Stimulated activated CD8-positive, alpha-beta memory T cell treated with anti-CD3 and anti-CD28 coated beads, Interleukin-15, amount 100 ng/mL, for 48 hours (primary cell): ENCODE results near the gene SON.
"Not testable (repeated sequence)": the region's sequence is repeated elsewhere in the genome, so short reads cannot be mapped to it uniquely, and the experiment has no call there.

ENCODE experiments used
- DNase-seq, 2 donors: peaks; one replicate each; pipeline ENCODE4 v3.0.0-alpha.2; 2020; ENCODE audit warnings: low read depth in 2 of 2

Gene SON, protein sequence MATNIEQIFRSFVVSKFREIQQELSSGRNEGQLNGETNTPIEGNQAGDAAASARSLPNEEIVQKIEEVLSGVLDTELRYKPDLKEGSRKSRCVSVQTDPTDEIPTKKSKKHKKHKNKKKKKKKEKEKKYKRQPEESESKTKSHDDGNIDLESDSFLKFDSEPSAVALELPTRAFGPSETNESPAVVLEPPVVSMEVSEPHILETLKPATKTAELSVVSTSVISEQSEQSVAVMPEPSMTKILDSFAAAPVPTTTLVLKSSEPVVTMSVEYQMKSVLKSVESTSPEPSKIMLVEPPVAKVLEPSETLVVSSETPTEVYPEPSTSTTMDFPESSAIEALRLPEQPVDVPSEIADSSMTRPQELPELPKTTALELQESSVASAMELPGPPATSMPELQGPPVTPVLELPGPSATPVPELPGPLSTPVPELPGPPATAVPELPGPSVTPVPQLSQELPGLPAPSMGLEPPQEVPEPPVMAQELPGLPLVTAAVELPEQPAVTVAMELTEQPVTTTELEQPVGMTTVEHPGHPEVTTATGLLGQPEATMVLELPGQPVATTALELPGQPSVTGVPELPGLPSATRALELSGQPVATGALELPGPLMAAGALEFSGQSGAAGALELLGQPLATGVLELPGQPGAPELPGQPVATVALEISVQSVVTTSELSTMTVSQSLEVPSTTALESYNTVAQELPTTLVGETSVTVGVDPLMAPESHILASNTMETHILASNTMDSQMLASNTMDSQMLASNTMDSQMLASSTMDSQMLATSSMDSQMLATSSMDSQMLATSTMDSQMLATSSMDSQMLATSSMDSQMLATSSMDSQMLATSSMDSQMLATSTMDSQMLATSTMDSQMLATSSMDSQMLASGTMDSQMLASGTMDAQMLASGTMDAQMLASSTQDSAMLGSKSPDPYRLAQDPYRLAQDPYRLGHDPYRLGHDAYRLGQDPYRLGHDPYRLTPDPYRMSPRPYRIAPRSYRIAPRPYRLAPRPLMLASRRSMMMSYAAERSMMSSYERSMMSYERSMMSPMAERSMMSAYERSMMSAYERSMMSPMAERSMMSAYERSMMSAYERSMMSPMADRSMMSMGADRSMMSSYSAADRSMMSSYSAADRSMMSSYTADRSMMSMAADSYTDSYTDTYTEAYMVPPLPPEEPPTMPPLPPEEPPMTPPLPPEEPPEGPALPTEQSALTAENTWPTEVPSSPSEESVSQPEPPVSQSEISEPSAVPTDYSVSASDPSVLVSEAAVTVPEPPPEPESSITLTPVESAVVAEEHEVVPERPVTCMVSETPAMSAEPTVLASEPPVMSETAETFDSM (N-terminal part only)

DNA sequence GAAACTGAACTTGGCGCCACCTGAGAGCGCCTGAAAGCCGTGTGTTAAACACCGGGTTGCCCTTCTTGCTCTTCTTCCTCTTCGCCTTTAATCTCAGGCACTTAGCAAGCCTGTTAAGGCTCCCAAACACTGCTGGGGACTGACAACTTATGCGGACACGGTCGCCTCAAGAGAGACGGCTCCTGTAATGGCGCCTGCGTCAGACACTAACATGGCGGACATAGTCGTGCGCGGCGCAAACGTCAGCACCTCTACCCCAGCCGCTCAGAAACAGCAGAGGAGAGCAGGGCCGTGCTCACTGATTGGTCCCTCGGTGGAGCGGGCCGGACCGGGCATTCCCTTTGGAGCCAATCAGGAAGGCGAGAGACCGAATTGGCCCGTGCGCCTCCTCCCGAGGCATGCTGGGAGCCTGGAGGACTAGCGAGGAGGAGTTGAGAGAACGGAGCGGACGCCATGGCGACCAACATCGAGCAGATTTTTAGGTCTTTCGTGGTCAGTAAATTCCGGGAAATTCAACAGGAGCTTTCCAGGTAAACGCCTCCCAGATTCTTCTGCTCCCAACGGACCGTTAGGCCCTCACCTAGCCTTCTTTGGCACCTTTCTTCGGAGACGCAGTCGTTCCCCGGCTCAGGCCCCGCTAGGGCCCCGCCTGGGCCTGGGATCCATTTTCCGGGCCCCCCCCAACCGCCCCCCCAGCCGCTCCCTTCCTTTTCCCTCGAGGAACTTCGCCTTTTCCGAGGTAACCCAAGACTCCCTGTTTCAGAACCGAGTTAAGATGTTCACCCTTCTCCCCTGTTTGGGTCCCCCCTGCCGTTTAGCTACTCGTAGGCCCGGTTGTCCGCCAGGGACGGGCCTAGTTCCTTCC lies at the start of gene SON:
TSS of gene SON (plus strand) at position 399 of the 865 bp plus-strand sequence. CDS start at position 454, 55 bp downstream.
- DNase-seq, result peak; percentile 96 to 97

DNA sequence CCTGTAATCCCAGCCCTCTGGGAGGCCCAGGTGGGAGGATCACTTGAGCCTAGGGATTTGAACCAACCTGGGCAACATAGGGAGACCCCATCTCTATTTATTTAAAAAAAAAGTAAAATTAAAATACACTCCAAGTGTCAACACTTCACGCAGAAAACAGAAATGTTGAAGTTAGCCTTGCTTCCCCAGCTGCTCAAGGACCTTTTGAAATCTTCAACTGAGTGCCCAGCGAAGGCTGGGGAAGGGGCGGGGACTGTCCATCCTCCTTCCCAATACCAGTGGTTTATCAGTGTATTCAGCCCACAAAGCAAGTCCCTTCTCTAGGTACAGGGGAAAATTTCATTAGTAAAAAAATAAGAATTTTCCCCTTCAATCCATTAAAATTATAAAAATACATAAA lies 49.1 kb upstream of the SON start:
- DNase-seq, result no peak

DNA sequence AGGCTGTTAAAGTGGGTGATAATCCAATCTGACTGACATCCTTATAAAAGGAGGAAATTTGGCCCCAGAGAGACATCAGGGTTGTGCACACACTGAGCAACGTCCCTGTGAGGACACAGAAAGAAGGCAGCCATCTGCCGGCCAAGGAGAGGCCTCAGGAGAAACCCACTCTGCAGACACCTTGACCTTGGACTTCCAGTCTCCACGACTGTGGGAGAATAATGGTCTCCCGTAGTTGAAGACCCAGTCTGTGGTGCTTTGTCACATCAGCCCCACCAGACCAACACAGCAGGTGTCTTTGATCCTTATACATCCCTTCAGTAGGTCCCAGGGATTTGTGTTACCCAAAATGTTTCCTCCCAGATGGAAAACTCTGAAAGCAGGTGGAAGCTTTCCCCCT lies 47.1 kb upstream of the SON start:
- DNase-seq, result no peak

DNA sequence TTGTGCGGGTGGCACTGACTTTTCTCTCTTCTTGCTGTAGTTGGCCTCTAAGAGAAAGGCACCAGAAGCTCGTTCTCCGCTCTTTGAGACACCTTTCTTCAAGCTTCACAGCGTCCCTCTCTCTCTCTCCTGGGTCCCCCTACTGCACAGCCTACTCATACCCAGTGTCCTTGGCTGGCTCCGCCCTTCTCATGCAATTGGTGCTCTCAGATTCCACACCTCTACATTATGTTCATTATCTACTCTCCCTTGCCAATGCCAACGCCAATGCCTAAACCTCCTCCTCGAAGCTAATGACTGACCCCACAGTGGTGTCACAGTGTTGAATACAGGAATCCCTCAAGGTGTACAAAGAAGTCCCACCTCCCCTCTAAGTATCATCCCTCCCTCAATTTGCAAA lies 46.5 kb upstream of the SON start:
- DNase-seq, result no peak

DNA sequence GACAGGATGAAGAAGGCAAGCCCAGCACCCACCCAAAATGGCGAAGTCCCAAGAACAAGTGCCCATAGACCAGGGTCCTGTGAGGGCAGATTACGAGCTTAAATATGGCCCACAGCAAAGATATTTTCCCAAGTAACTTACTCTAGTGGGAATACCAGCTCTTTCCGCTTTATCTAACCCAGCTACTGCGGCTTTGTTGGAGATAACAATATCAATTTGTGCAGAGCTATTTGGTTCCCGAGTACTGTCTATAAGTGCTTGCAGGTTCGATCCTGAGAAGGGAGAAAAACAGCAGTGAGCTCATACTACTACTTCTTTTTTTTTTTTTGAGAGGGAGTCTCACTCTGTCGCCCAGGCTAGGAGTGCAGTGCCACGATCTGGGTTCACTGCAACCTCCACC lies 37.0 kb upstream of the SON start:
- no peak for DNase-seq

DNA sequence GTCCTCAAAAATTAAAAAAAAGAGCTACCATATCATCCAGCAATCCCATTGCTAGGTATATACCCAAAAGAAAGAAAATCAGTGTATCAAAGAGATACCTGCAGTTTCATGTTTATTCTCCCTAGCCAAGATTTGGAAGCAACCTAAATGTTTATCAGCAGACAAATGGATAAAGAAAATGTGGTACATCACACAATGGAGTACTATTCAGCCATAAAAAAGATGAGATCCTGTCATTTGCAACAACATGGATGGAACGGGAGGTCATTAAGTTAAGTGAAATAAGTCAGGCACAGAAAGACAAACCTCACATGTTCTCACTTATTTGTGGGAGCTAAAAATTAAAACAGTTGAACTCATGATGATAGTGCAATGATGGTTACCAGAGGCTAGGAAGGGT lies 35.8 kb upstream of the SON start:
- DNase-seq, result not testable (repeated sequence)

DNA sequence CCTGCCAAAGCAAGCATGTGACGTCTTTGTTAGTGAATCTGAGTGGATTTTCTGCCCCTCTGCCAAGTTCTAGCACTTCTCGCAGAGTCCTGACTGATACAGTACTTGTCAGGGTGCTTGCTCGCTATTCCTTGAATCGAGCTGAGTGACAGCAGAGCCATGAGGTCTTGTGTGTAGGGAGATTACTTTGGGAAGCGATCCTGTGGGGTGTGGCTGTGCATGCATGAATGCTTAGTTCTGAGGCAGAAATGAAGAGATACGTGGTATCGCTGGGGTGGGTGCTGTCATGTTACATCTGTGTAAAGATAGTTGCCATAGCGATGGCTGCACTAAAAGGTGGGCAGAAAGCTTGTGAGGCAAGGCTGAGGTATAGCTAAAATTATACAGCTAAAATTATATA lies 32.0 kb upstream of the SON start:
- no peak for DNase-seq

DNA sequence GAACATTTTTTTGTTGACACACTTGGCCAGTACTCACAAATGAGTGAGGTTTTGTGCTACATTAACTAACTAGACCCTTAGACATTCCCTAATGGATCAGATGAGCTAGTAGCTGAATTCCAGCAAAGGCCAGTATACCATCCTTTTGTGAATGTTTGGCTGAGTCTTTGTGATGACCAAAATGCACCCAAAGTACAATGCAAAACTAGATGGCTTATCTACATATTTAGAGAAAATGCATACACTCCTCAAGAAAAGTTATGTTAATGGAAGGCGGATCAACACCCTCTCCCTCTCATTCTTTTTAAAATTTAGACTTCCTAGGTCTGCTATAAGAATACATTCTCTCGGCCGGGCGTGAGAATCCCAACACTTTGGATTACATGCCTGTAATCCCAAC lies 31.2 kb upstream of the SON start:
- no peak for DNase-seq

DNA sequence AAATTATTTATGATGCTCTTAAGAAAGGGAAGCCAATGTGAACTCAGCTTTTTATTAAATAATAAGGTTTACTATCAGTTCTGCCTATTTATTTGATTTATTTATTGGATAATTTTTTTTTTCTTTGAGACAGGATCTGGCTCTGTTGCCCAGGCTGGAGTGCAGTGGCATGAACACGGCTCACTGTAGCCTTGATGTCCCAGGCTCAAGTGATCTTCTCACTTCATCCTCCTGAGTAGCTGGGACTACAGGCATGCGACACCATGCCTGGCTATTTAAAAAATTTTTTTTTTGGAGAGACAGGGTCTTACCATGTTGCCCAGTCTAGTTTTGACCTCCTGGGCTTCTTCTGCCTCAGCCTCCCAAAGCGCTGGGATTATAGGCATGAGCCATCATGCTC lies 30.4 kb upstream of the SON start:
- DNase-seq, result no peak

DNA sequence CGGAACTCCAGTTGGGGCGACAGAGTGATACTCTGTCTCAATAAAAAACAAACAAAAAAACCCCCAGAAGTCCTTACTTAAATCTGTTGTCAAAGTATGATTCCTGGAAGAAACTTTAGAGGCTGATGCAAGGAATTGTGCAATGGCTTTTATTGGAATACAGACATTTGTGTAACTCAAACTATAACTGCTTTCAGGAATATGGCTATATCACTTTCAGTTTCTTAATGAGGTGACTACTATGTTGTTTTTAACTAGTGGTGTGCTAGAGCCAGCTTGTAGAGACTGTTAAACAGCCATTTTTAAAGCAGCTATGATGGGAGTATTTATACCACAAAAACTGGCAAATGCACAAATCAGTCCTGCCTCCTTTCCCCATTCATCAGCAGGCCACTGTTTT lies 28.6 kb upstream of the SON start:
- DNase-seq, result no peak

DNA sequence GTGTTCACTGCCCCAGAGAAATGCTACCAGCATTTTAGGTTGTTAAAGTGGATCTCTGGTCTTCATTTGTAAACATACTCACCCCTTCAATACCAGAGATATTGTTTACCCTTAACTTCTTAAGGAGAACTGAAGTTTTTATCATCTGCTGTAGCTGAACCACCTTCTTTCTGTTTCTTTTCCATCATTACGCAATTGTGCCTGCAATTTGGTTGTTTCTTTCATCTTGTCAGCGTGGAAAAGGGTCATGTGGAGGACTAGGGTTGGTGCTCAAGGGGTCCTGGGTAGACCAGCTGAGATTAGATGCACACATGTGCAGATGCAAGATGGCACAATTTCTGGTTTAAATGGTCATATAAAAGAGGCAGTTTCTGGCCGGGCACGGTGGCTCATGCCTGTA lies 23.9 kb upstream of the SON start:
- no peak for DNase-seq

DNA sequence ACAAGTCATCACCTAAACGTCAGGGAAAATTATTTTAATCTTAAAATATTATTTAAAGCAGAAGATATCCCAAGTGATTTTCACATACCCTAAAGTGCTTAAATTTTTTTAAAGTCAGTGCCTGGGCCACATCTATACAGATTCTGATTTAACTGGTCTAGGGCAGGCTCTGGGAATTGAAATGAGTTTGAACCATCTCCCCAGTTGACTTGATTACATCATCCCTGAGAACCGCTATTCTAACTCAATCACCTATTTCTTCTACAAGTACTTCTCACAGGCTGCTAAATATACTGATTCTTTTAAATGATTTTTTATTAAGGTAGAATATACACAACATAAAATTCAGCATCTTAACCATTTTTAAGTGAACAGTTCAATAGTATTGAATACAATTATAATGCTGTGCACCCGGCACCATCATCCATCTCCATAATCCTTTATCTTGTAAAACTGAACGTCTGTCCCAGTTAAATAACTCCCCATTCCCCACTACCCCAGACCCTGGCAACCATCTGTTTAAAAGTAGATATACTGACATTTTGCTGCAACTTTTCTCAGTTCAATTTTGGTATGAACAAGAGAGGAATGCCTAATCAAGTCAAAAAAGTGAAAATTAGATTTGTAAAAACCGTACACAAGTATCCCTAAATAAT lies 20.4 kb upstream of the SON start:
- DNase-seq, result no peak

DNA sequence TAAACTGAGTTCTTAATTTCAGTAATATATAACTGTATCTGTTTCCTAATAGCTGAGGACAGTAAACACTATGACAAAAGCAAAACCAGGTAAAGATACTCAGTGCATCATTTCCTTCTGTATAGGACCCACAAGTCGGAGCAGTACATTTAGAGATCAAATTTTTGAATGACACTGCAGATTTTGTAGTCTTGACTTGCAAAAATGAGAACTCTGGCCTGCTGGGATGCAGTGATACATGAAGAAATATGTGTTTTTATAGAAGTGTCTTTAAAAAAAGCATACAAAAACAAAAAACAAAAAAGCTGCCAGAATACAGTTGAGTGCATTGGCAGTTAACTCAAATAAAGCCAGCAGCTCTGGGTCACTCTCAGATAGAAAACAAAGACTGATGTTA lies 19.9 kb upstream of the SON start:
- DNase-seq, result no peak

DNA sequence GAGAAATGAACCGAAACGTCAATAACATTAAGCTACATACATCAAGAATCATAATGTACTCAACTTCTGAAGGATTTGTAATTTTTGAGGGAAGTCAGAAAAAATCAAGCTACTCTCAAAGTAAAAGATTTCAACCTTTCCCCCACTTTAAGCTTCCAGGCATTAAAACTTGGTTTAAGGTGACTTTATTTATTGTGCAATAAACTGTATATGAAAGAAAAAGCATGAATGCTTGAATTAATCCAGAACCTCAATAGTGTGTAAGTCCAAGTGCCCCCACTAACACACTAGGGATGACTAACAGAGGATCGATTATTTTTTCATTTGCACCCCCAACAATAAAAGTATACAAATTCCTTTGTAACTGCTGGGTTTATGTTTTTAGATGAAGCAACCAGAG lies 11.8 kb upstream of the SON start:
- DNase-seq, result no peak

DNA sequence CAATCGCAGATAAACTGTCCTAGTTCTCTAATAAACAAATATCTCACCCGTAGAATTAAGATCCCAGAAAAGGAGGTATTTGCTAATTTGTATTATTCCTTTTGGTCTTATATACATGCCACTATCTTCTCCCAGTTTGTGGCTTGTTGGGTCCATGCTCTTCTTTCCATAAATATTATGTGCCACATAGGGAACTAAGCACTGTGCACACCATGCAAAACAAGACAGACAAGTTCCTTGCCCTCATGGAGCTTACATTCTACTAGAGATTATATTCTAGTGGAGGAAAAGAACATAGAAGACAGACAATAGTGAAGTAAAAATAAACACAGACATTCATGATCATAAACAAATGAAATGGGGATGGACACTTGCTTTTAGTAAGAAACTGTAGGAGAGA lies 5.6 kb upstream of the SON start:
- no peak for DNase-seq

DNA sequence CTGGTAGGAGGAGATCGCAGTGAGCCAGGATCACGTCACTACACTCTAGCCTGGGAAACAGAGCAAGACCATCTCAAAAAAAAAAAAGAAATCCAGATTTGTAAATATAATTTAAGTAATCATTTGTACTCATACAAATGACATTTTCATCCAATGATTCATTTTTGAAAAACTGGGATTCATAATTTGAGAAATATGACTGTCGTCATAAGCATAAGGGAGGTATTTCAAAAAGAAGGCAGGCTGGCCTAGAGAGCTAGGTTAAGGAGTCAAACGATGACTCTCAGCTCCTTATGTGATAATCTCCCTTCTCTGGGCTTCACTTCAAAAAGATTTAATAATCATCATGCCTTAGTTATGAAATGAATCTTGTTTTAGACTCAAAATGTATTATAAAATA lies 3.2 kb upstream of the SON start:
- no peak for DNase-seq

DNA sequence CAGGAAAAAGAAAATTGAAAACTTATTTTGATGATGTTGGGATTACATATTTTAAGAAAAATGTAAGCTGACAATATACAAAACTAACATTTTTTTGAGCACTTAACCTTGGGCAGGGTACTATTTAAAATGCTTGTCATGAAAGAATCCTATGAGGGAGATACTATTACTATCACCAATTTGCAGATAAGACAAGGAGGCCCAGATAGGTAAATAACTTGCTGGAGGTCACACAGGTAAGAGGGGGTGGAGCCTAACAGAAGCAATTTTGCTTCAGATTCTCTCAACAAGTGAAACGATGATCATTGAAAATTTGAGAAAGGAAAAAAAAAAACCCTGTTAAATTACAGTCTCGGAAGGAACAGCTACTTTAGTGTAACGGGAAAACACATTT lies 2.1 kb upstream of the SON start:
- no peak for DNase-seq

DNA sequence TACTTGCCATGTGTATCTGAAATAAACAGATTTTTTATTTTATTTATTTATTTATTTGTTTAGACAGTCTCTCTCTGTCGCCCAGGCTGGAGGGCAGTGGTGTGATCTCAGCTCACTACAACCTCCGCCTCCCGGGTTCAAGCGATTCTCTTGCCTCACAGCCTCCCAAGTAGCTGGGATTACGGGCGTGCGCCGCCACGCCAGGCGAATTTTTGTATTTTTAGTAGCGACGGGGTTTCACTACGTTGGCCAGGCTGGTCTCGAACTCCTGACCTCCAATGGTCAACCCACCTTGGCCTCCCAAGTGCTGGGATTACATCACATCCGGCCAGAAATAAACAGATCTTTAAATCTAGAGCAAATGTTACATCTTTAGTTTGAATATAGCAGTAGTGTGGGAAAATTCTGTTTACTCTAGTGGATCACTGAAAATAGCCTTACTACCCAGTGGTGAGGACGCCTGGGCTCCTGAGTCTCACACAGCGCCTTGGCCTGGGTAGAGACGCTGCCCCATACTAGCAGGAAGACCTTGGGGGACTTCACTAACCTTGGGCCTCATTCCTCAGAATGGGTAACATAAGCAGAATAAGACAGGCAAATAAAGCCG lies 1.6 kb upstream of the SON start:
- DNase-seq, result no peak

DNA sequence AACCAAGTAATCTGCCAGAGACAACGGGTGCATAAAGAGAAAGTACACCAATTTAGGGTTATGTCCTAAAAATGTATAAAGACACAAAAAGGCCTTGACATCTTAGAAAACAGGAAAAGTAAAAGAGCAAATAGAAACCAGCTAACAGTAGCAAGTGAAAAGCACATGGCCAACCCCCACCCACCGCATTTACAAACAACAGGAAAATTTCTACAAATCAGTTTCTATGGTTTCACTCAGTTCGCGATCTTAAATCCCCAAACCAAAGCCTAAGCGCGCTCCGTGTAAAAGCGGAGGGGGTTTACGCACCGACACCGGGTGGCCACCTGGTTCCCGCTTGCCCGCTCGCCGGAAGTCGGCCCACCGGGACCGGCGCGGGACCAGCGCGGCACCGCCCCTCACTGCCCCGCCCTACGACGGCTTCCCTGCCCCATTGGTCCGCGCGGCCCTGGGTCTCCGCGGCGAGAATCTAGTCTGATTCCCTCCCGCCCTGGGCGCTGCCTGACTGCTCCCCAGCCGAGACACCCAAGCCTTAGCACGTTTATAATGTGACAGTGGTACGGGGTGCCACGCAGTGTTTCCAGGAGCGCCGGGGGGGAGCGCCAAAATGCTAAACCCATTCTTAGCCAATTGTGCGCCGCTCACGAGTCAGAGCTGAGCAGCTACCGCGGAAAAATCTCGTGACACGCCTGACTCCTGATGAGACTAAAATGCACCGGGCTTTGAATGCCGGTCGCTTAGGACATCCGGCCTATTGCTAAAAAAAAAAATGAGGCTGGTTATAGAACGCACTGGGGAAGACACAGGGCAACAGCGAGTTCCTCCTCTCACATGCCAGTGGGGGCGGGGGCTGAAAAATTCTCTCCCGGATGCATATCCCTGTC lies 840 bp upstream of the SON start, which contains the start of gene GART:
TSS of gene GART (minus strand) at position 362 of the 884 bp plus-strand sequence. CDS start 2,802 bp downstream, outside the sequence.
- peak; percentile 83 to 85 for DNase-seq
